ENCODE results near the gene LRRC42.
"Not testable (repeated sequence)": the region's sequence is repeated elsewhere in the genome, so short reads cannot be mapped to it uniquely, and the experiment has no call there.

LRRC42 gene

GRCh38 chr1:53975861-53976260 lies 29.7 kb downstream of the LRRC42 start:
- H3K9me3 ChIP-seq (ENCODE audit: control insufficient read depth, low read length): no peaks in the 10 kb centered on the region
- H3K36me3 ChIP-seq (ENCODE audit: control insufficient read depth, insufficient read depth, low read length, severe bottlenecking): no peaks in the 10 kb centered on the region
- no peaks in the 10 kb centered on the region for H3K27me3 ChIP-seq (replicated peaks; ENCODE audit: control insufficient read depth, insufficient read depth, low read length)
- H3K4me3 ChIP-seq (ENCODE audit: low read length): no peak overlapping the region
- no peak overlapping the region for H3K9ac ChIP-seq (ENCODE audit: low read length)
- DNase-seq (ENCODE audit: low read depth): no peak
- H3K4me1 ChIP-seq (ENCODE audit: control insufficient read depth, insufficient read depth, low read length): no peaks in the 10 kb centered on the region

- no peak for DNase-seq (ENCODE audit: low read depth)
- H3K4me1 ChIP-seq (ENCODE audit: control insufficient read depth, insufficient read depth, low read length): peaks cover 10% of the 10 kb centered on the region
- no peak overlapping the region for H3K4me3 ChIP-seq (ENCODE audit: low read length)
- H3K27me3 ChIP-seq (replicated peaks; ENCODE audit: control insufficient read depth, insufficient read depth, low read length): no peaks in the 10 kb centered on the region
- H3K36me3 ChIP-seq (ENCODE audit: control insufficient read depth, insufficient read depth, low read length, severe bottlenecking): no peaks in the 10 kb centered on the region
- H3K9ac ChIP-seq (ENCODE audit: low read length): no peak overlapping the region
- no peaks in the 10 kb centered on the region for H3K9me3 ChIP-seq (ENCODE audit: control insufficient read depth, low read length)
Measured at GRCh38 chr1:53979712-53980450, 33.7 kb downstream of the LRRC42 start.

GRCh38 chr1:53981220-53981619 lies 35.1 kb downstream of the LRRC42 start:
- no peak for DNase-seq (ENCODE audit: low read depth)
- Histone ChIP-seq H3K27me3 (replicated peaks; ENCODE audit: control insufficient read depth, insufficient read depth, low read length) (no peaks in the 10 kb centered on the region), H3K4me1 (ENCODE audit: control insufficient read depth, insufficient read depth, low read length) (peaks cover 10% of the 10 kb centered on the region), H3K9ac (ENCODE audit: low read length) (no peak overlapping the region), H3K9me3 (ENCODE audit: control insufficient read depth, low read length) (no peaks in the 10 kb centered on the region), H3K36me3 (ENCODE audit: control insufficient read depth, insufficient read depth, low read length, severe bottlenecking) (no peaks in the 10 kb centered on the region), H3K4me3 (ENCODE audit: low read length) (no peak overlapping the region)

GRCh38 chr1:53982034-53982762 lies 36.0 kb downstream of the LRRC42 start:
- Histone ChIP-seq H3K27me3 (replicated peaks; ENCODE audit: control insufficient read depth, insufficient read depth, low read length) (no peaks in the 10 kb centered on the region), H3K9me3 (ENCODE audit: control insufficient read depth, low read length) (no peaks in the 10 kb centered on the region), H3K4me3 (ENCODE audit: low read length) (peak overlapping the region; percentile 82), H3K4me1 (ENCODE audit: control insufficient read depth, insufficient read depth, low read length) (peaks cover 10% of the 10 kb centered on the region), H3K9ac (ENCODE audit: low read length) (peak overlapping the region; percentile 79), H3K36me3 (ENCODE audit: control insufficient read depth, insufficient read depth, low read length, severe bottlenecking) (no peaks in the 10 kb centered on the region)
- peak; percentile 48 for DNase-seq (ENCODE audit: low read depth)

DNA sequence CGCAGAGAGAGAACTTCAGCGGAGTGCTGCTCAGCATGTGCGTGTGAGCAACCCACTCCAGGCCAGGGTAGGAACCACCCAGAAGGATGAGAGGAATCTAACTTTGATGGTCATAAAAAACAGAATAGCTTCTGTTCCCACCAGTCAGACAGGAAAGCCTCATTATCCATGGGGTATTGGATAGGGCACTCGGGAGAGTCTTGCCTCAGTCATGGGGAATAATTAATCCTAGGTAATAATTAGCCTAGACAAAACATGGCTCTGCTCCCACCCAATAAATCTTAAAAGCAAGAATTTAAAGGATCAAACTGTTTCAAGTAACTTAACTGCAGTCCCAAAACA lies 36.6 kb downstream of the LRRC42 start:
- Histone ChIP-seq H3K9me3 (ENCODE audit: control insufficient read depth, low read length) (no peaks in the 10 kb centered on the region), H3K27me3 (replicated peaks; ENCODE audit: control insufficient read depth, insufficient read depth, low read length) (no peaks in the 10 kb centered on the region), H3K9ac (ENCODE audit: low read length) (peak overlapping the region; percentile 79), H3K4me3 (ENCODE audit: low read length) (peak overlapping the region; percentile 82), H3K4me1 (ENCODE audit: control insufficient read depth, insufficient read depth, low read length) (peaks cover 13% of the 10 kb centered on the region), H3K36me3 (ENCODE audit: control insufficient read depth, insufficient read depth, low read length, severe bottlenecking) (no peaks in the 10 kb centered on the region)
- DNase-seq (ENCODE audit: low read depth): no peak

DNA sequence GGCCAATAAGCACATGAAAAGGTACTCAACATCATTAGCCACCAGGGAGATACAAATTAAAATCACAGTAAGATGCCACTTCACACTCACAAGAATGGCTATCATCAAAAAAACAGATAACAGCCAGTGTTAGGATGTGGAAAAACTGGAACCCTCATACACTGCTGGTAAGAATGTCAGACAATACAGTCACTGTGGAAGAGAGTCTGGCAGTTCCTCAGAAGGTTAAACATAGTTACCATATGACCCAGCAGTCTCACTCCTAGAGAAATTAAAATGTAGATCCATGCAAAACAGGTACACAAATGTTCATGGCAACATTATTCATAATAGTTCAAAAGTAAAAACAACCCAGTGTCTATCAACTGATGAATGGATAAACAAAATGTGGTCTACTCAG lies 38.6 kb downstream of the LRRC42 start:
- no peak for DNase-seq (ENCODE audit: low read depth)
- Histone ChIP-seq H3K36me3 (ENCODE audit: control insufficient read depth, insufficient read depth, low read length, severe bottlenecking) (no peaks in the 10 kb centered on the region), H3K27me3 (replicated peaks; ENCODE audit: control insufficient read depth, insufficient read depth, low read length) (no peaks in the 10 kb centered on the region), H3K9ac (ENCODE audit: low read length) (no peak overlapping the region), H3K9me3 (ENCODE audit: control insufficient read depth, low read length) (no peaks in the 10 kb centered on the region), H3K4me1 (ENCODE audit: control insufficient read depth, insufficient read depth, low read length) (peaks cover 15% of the 10 kb centered on the region), H3K4me3 (ENCODE audit: low read length) (no peak overlapping the region)

DNA sequence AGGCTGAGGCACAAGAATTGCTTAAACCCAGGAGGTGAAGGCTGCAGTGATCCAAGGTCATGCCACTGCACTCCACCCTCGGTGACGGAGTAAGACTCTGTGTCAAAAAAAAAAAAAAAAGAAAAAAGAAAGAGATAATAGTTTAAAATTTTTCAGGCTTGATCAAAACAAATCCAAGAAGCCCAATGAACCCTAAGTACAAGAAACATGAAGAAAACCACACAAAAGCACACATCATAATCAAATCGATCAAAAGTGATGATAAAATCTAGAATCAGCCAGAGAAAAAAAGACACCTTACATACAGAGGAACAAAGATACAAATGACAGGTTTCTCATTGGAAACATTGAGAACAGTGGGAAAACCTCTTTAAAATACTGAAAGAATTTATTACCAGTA lies 40.3 kb downstream of the LRRC42 start:
- no peaks in the 10 kb centered on the region for H3K27me3 ChIP-seq (replicated peaks; ENCODE audit: control insufficient read depth, insufficient read depth, low read length)
- H3K36me3 ChIP-seq (ENCODE audit: control insufficient read depth, insufficient read depth, low read length, severe bottlenecking): no peaks in the 10 kb centered on the region
- H3K9ac ChIP-seq (ENCODE audit: low read length): no peak overlapping the region
- DNase-seq (ENCODE audit: low read depth): no peak
- H3K9me3 ChIP-seq (ENCODE audit: control insufficient read depth, low read length): no peaks in the 10 kb centered on the region
- no peak overlapping the region for H3K4me3 ChIP-seq (ENCODE audit: low read length)
- H3K4me1 ChIP-seq (ENCODE audit: control insufficient read depth, insufficient read depth, low read length): peaks cover 15% of the 10 kb centered on the region

- no peak for DNase-seq (ENCODE audit: low read depth)
- Histone ChIP-seq H3K9ac (ENCODE audit: low read length) (no peak overlapping the region), H3K36me3 (ENCODE audit: control insufficient read depth, insufficient read depth, low read length, severe bottlenecking) (no peaks in the 10 kb centered on the region)
Measured at GRCh38 chr1:53987880-53988279, 41.7 kb downstream of the LRRC42 start.

DNA sequence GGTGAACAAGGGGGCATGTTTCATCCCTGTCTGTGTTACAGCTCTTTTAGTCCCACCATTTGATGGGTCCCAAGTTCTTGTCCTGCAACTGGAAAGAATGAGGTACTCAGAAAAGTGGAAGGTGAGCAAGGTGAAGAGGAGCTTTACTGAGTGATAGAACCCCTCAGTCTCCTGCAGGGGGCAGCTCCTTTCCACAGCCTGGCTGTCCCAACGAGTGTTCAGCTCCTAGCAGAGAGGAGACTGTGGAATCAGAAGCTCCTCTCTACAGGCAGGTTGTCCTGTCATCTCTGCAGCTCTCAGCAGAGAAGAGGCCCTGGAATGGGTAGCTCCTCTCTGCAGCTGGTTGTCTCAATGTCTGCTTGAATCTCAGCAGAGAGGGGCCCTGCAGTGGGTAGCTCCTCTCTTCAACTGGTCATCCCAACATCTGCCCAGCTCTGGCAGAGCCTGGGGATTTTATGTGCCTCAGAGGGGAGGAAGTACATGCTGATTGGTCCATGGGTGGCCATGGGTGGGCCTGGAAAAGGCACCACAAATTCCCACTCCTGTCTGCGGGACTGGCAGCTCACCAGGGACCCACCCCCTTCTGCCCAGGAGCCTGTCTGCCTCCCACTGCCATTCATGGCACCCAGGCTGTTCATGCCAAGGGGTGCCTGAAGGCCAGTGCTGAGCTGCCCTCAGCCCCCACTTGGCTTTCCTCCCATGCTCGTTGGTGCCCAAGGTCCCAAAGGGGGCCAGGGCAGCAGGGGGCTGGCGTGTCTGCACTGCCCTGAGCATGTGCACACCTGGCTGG lies 46.1 kb downstream of the LRRC42 start:
- no peak overlapping the region for H3K4me3 ChIP-seq (ENCODE audit: low read length)
- no peak for DNase-seq (ENCODE audit: low read depth)

More at GRCh38 chr1:53987880-53988279, 41.7 kb downstream of the LRRC42 start:
- Histone ChIP-seq H3K9me3 (ENCODE audit: control insufficient read depth, low read length) (peaks cover 3% of the 10 kb centered on the region), H3K4me1 (ENCODE audit: control insufficient read depth, insufficient read depth, low read length) (peaks cover 6% of the 10 kb centered on the region), H3K27me3 (replicated peaks; ENCODE audit: control insufficient read depth, insufficient read depth, low read length) (no peaks in the 10 kb centered on the region), H3K4me3 (ENCODE audit: low read length) (no peak overlapping the region)

GRCh38 chr1:53994516-53994915 lies 48.4 kb downstream of the LRRC42 start:
- not testable (repeated sequence) for H3K36me3 ChIP-seq (ENCODE audit: control insufficient read depth, insufficient read depth, low read length, severe bottlenecking); DNase-seq (ENCODE audit: low read depth); H3K9me3 ChIP-seq (ENCODE audit: control insufficient read depth, low read length); H3K27me3 ChIP-seq (replicated peaks; ENCODE audit: control insufficient read depth, insufficient read depth, low read length); H3K4me3 ChIP-seq (ENCODE audit: low read length); H3K9ac ChIP-seq (ENCODE audit: low read length); H3K4me1 ChIP-seq (ENCODE audit: control insufficient read depth, insufficient read depth, low read length)

More for the DNA sequence above, 46.1 kb downstream of the LRRC42 start:
- Histone ChIP-seq H3K36me3 (ENCODE audit: control insufficient read depth, insufficient read depth, low read length, severe bottlenecking) (no peaks in the 10 kb centered on the region), H3K4me1 (ENCODE audit: control insufficient read depth, insufficient read depth, low read length) (peaks cover 5% of the 10 kb centered on the region), H3K9me3 (ENCODE audit: control insufficient read depth, low read length) (peaks cover 3% of the 10 kb centered on the region), H3K9ac (ENCODE audit: low read length) (no peak overlapping the region), H3K27me3 (replicated peaks; ENCODE audit: control insufficient read depth, insufficient read depth, low read length) (no peaks in the 10 kb centered on the region)

DNA sequence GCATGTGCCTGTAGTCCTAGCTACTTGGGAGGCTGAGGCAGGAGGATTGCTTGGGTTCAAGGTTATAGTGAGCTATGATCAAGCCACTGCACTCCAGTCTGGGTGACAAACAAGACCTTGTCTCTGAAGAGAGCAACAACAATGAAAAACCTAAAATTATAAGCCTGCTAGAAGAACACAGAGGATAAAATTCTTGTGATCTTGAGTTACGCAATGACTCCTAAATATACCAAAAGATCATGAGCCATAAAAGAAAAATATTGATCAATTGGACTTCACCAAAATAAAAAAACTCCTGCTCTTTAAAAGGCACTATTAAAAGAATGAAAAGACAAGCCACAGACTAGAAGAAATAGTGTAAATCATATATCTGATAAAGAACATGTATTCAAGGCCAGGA lies 49.5 kb downstream of the LRRC42 start:
- DNase-seq (ENCODE audit: low read depth): no peak
- H3K9me3 ChIP-seq (ENCODE audit: control insufficient read depth, low read length): peaks cover 3% of the 10 kb centered on the region
- no peaks in the 10 kb centered on the region for H3K4me1 ChIP-seq (ENCODE audit: control insufficient read depth, insufficient read depth, low read length)
- H3K9ac ChIP-seq (ENCODE audit: low read length): no peak overlapping the region
- no peaks in the 10 kb centered on the region for H3K36me3 ChIP-seq (ENCODE audit: control insufficient read depth, insufficient read depth, low read length, severe bottlenecking)
- no peaks in the 10 kb centered on the region for H3K27me3 ChIP-seq (replicated peaks; ENCODE audit: control insufficient read depth, insufficient read depth, low read length)
- H3K4me3 ChIP-seq (ENCODE audit: low read length): no peak overlapping the region
